A549 (cell line): ENCODE results near the gene PHAF1. TPM values are rescaled to one million over a fixed set of nuclear protein-coding genes. Genes with fewer than 3 reads are reported as not detected.

Experiments used
- ATAC-seq, 2 experiments: fragments of 200-7000 bp in 1 of 2; fragments of >200 bp in 1 of 2; cut with Nextera tagmentation in 1 of 2; cut with Tn5 transposase in 1 of 2; 3 replicates each; pipeline versions ENCODE4 v1.8.0 to v1.9.1; 2018 to 2020; ENCODE audit warnings: mild to moderate bottlenecking in 1 of 2, moderate library complexity in 1 of 2
- CTCF ChIA-PET: fragments of 300-600 bp; sonication (Branson Sonifier 250); formaldehyde crosslinking; extraction: SDS; loops from one replicate; lab custom pipeline; 2021; ENCODE audit warnings: antibody characterized with exemption, inconsistent platforms; lab: Yijun Ruan, JAX
- POLR2A ChIA-PET: fragments of 350-600 bp; formaldehyde crosslinking; extraction: SDS; loops from one replicate; lab custom pipeline; 2021; ENCODE audit warnings: antibody characterized with exemption, inconsistent platforms; lab: Yijun Ruan, JAX
- DNase-seq, 2 experiments: peaks; one replicate each; pipeline versions ENCODE4 v3.0.0 to v3.0.0-alpha.2; 2011 to 2016; ENCODE audit warnings: low read depth in 1 of 2, low spot score in 1 of 2
- FAIRE-seq: peaks from 2 replicates; lab custom pipeline; 2011; peaks lifted over from hg19 to GRCh38; lab: Jason Lieb, UNC
- H3K27ac ChIP-seq, 2 experiments: fragments of >200 bp; sonication (Bioruptor Twin); formaldehyde crosslinking; 3 replicates each; pipeline ENCODE4 v1.5.1; 2016 to 2017
- H3K4me1 ChIP-seq: fragments of >200 bp; sonication (Bioruptor Twin); formaldehyde crosslinking; 3 replicates; pipeline ENCODE4 v1.6.1; 2016
- H3K4me2 ChIP-seq: fragments of >200 bp; sonication (Bioruptor Twin); formaldehyde crosslinking; 3 replicates; pipeline ENCODE4 v1.6.1; 2016
- H3K4me3 ChIP-seq: fragments of >200 bp; sonication (Bioruptor Twin); formaldehyde crosslinking; 3 replicates; pipeline ENCODE4 v1.5.1; 2016
- H3K9me3 ChIP-seq: fragments of >200 bp; sonication (Bioruptor Twin); formaldehyde crosslinking; 3 replicates; pipeline ENCODE4 v1.6.1; 2016
- ATOH8 ChIP-seq: fragments of 250-450 bp; sonication (Bioruptor Pico); IDR thresholded peaks from 2 replicates; pipeline ENCODE4 v1.5.0; 2020; ENCODE audit warnings: low read depth, mild to moderate bottlenecking, moderate library complexity
- BHLHE40 ChIP-seq: IDR thresholded peaks from 2 replicates; pipeline ENCODE4 v1.6.1; 2012; ENCODE audit warnings: low read depth, low read length, inconsistent platforms
- CEBPB ChIP-seq, 2 experiments: fragments of >200 bp in 1 of 2; sonication (Bioruptor Twin) in 1 of 2; formaldehyde crosslinking in 1 of 2; IDR thresholded peaks; 2 replicates each; pipeline ENCODE4 v1.6.1; 2012 to 2016
- CTCF ChIP-seq: fragments of >200 bp; sonication (Bioruptor Twin); formaldehyde crosslinking; IDR thresholded peaks from 3 replicates; pipeline ENCODE4 v1.5.1; 2016
- FOXS1 ChIP-seq: fragments of 250-450 bp; sonication (Bioruptor Pico); IDR thresholded peaks from 2 replicates; pipeline ENCODE4 v1.5.0; 2020; ENCODE audit warnings: mild to moderate bottlenecking, moderate library complexity
- HEYL ChIP-seq: fragments of 250-450 bp; sonication (Bioruptor Pico); IDR thresholded peaks from 2 replicates; pipeline ENCODE4 v1.8.0; 2021; ENCODE audit warnings: mild to moderate bottlenecking, moderate library complexity
- HMGXB4 ChIP-seq: fragments of 250-450 bp; sonication (Bioruptor Pico); IDR thresholded peaks from 2 replicates; pipeline ENCODE4 v1.5.0; 2021; ENCODE audit warnings: mild to moderate bottlenecking, moderate library complexity, borderline replicate concordance
- RAD21 ChIP-seq, 2 experiments: fragments of >200 bp in 1 of 2; sonication (Bioruptor Twin) in 1 of 2; formaldehyde crosslinking in 1 of 2; IDR thresholded peaks in 1 of 2; conservative IDR thresholded peaks in 1 of 2; 2 replicates in 1 of 2; 3 replicates in 1 of 2; pipeline ENCODE4 v1.6.1; 2012 to 2018; ENCODE audit warnings: inconsistent platforms in 1 of 2
- RARB ChIP-seq: fragments of 250-450 bp; sonication (Bioruptor Pico); IDR thresholded peaks from 2 replicates; pipeline ENCODE4 v1.8.0; 2021; ENCODE audit warnings: mild to moderate bottlenecking, moderate library complexity
- RFX5 ChIP-seq: fragments of 450-650 bp; IDR thresholded peaks from 2 replicates; pipeline ENCODE4 v1.7.1; 2014; ENCODE audit warnings: antibody characterized with exemption, mild to moderate bottlenecking, moderate library complexity
- RNF2 ChIP-seq: fragments of 200-600 bp; sonication (generic); IDR thresholded peaks from 2 replicates; pipeline ENCODE4 v1.6.1; 2016; ENCODE audit warnings: low read depth, mild to moderate bottlenecking, antibody characterized with exemption, moderate library complexity, borderline replicate concordance
- SREBF2 ChIP-seq: fragments of 450-650 bp; IDR thresholded peaks from 2 replicates; pipeline ENCODE4 v1.6.1; 2014; ENCODE audit warnings: mild to moderate bottlenecking, moderate library complexity
- TFCP2L1 ChIP-seq: fragments of 250-450 bp; sonication (Bioruptor Pico); IDR thresholded peaks from 2 replicates; pipeline ENCODE4 v1.5.0; 2021; ENCODE audit warnings: mild to moderate bottlenecking
- WGBS: methylation state at CpG from one replicate; pipeline ENCODE4 v1.1.6; 2017; ENCODE audit errors: missing lambda C conversion rate; 5-methylcytosine and 5-hydroxymethylcytosine counted together
- polyA plus RNA-seq, 4 experiments: library from polyadenylated mRNA; depleted of rRNA in 3 of 4; stranded (reverse); fragments of >200 nt; fragmentation: RNase III in 1 of 4; extraction: RNeasy Plus Mini Kit Qiagen cat#74134 plus additional on column Dnase treatment in 1 of 4; gene quantifications; 2 replicates in 3 of 4; 3 replicates in 1 of 4; pipeline ENCODE4 v1.2.3, GENCODE V29; 2011 to 2017
- TF ChIP-seq, protein P1 (sequence below): fragments of >200 bp; sonication (Bioruptor Twin); formaldehyde crosslinking; IDR thresholded peaks from 3 replicates; pipeline ENCODE4 v1.6.1; 2016

PHAF1 gene
- polyA plus RNA-seq, 2 of the 4 experiments (the other 2 are of a cell fraction), result 21.6 to 37.6 TPM

- TF ChIP-seq RARB (CRISPR knock-in tag) (no peak), FOXS1 (CRISPR knock-in tag) (no peak)
- TF ChIP-seq, protein P1, sequence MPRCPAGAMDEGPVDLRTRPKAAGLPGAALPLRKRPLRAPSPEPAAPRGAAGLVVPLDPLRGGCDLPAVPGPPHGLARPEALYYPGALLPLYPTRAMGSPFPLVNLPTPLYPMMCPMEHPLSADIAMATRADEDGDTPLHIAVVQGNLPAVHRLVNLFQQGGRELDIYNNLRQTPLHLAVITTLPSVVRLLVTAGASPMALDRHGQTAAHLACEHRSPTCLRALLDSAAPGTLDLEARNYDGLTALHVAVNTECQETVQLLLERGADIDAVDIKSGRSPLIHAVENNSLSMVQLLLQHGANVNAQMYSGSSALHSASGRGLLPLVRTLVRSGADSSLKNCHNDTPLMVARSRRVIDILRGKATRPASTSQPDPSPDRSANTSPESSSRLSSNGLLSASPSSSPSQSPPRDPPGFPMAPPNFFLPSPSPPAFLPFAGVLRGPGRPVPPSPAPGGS, result no peak
Measured at GRCh38 chr16:67105246-67105645, 4.5 kb upstream of the PHAF1 start (continued).

GRCh38 chr16:67105881-67106280 is 3.9 kb upstream of the PHAF1 start:
- DNase-seq, result no peak
- Histone ChIP-seq H3K4me1 (peaks cover 8% of the 10 kb centered on the region), H3K27ac (no peak overlapping the region), H3K9me3 (no peaks in the 10 kb centered on the region), H3K4me2 (no peak overlapping the region), H3K4me3 (no peak overlapping the region)
- no peak for FAIRE-seq
- no peak for ATAC-seq
- ChIA-PET POLR2A (no interaction called here), CTCF (interaction anchor here (0.6 to 3.2 kb wide), 12 partner anchors 10 to 211 kb away, joined by 3 to 18 read pairs (median 4); partner anchors contain the start of genes B3GNT9 and NOL3)
- 78% methylated on average over 5 of the region's 5 CpGs for WGBS
- no peak for TF ChIP-seq RAD21 (conservative IDR thresholded peaks at IDR 0.05 in 1 of 2, IDR thresholded peaks at IDR 0.05 in 1 of 2)
- TF ChIP-seq HMGXB4 (CRISPR knock-in tag), result no peak
- no peak for TF ChIP-seq BHLHE40
- TF ChIP-seq CTCF, result no peak
- no peak for TF ChIP-seq HEYL (CRISPR knock-in tag)
- no peak for TF ChIP-seq ATOH8 (CRISPR knock-in tag)
- TF ChIP-seq, protein P1, result no peak

DNA sequence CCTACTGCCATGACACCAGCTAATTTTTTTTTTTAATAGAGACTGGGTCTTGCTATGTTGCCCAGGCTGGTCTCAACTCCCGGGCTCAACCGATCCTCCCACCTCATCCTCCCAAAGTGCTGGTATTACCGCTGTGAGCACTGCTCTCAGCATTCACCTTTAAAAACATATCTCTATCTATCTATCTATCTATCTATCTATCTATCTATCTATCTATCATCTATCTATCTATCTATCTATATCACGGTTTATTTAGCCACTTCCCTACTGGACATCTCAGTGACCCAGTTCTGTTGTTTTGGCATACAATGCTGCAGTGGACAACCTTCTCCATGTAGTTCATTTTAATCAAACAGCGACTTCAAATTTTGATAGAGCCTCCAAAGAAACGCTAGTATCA is 1.3 kb upstream of the PHAF1 start:
- ATAC-seq (no peak), FAIRE-seq (no peak)
- H3K4me2 ChIP-seq, result no peak overlapping the region

More for the DNA sequence above, 1.3 kb upstream of the PHAF1 start:
- ChIA-PET POLR2A (no interaction called here), CTCF (interaction anchor here (0.8 to 3.0 kb wide), 7 partner anchors 12 to 156 kb away, joined by 3 to 18 read pairs (median 5); no protein-coding TSS in a partner anchor)
- DNase-seq, result no peak
- Histone ChIP-seq H3K4me1 (peaks cover 25% of the 10 kb centered on the region), H3K9me3 (no peaks in the 10 kb centered on the region), H3K4me3 (no peak overlapping the region), H3K27ac (no peak overlapping the region)
- WGBS, result 94% methylated on average over 6 of the region's 6 CpGs
- no peak for TF ChIP-seq SREBF2
- no peak for TF ChIP-seq TFCP2L1 (CRISPR knock-in tag)
- no peak for TF ChIP-seq RFX5
- no peak for TF ChIP-seq FOXS1 (CRISPR knock-in tag)
- TF ChIP-seq RARB (CRISPR knock-in tag), result no peak
- TF ChIP-seq CEBPB (IDR thresholded peaks at IDR 0.05), result no peak
- no peak for TF ChIP-seq RNF2
